Activated CD4-positive, alpha-beta T cell treated with anti-CD3 and anti-CD28 coated beads for 1 hour (primary cell): Measurements from ENCODE around the gene HNF4A.

ENCODE experiments used
- DNase-seq: peaks from one replicate; pipeline ENCODE4 v3.0.0-alpha.2; 2020

HNF4A gene

GRCh38 chr20:44478206-44478605 is 122.7 kb downstream of the HNF4A start:
- no peak for DNase-seq

GRCh38 chr20:44479643-44480042 is 124.1 kb downstream of the HNF4A start:
- DNase-seq = no peak

GRCh38 chr20:44480097-44480496 is 124.6 kb downstream of the HNF4A start:
- DNase-seq = no peak

GRCh38 chr20:44481719-44482416 is 126.4 kb downstream of the HNF4A start:
- DNase-seq = no peak

GRCh38 chr20:44483112-44483511 is 127.6 kb downstream of the HNF4A start:
- no peak for DNase-seq
